Gastroesophageal sphincter (tissue), 4 donors: Measurements from ENCODE around the gene NSRP1. TPM values are rescaled to one million over a fixed set of nuclear protein-coding genes. Genes with fewer than 3 reads are reported as not detected.

ENCODE experiments used
- ATAC-seq: fragments of 150-250 bp; one replicate; pipeline ENCODE4 v1.9.1; 2016; ENCODE audit warnings: mild to moderate bottlenecking, moderate library complexity
- H3K27ac ChIP-seq, 4 donors: fragments of 200-600 bp; sonication (generic) in 3 of 4; 1 replicate in 3 of 4; 2 replicates in 1 of 4; pipeline ENCODE4 v1.5.1; 2016 to 2019
- H3K27me3 ChIP-seq: fragments of 200-600 bp; sonication (generic); one replicate; pipeline ENCODE4 v1.5.1; 2019
- H3K36me3 ChIP-seq, 2 donors: fragments of 200-600 bp; sonication (generic); one replicate each; pipeline ENCODE4 v1.5.1; 2019; ENCODE audit warnings: control low read depth in 1 of 2
- H3K4me1 ChIP-seq, 3 donors: fragments of 200-600 bp; sonication (generic); 1 replicate in 2 of 3; 2 replicates in 1 of 3; pipeline ENCODE4 v1.5.1; 2016 to 2019; ENCODE audit warnings: control low read depth in 2 of 3
- H3K4me3 ChIP-seq, 2 donors: fragments of 200-600 bp; sonication (generic); one replicate each; pipeline ENCODE4 v1.5.1; 2019; ENCODE audit warnings: mild to moderate bottlenecking in 1 of 2, moderate library complexity in 1 of 2
- H3K9me3 ChIP-seq, 3 donors: fragments of 200-600 bp; sonication (generic); one replicate each; pipeline ENCODE4 v1.5.1; 2017 to 2019; ENCODE audit warnings: control low read depth in 2 of 3
- CTCF ChIP-seq, 4 experiments: fragments of 200-600 bp in 2 of 4; fragments of 450-650 bp in 2 of 4; sonication (generic) in 1 of 4; IDR thresholded peaks; one replicate each; pipeline ENCODE4 v1.5.1; 2017 to 2019; ENCODE audit warnings: antibody characterized with exemption in 4 of 4, mild to moderate bottlenecking in 2 of 4, moderate library complexity in 2 of 4
- EP300 ChIP-seq: sonication (generic); formaldehyde crosslinking; IDR thresholded peaks from one replicate; pipeline ENCODE4 v1.6.1; 2017; ENCODE audit warnings: antibody characterized with exemption, mild to moderate bottlenecking
- POLR2A ChIP-seq, 2 donors: fragments of 450-650 bp; IDR thresholded peaks; one replicate each; pipeline ENCODE4 v1.6.1; 2017; ENCODE audit warnings: antibody characterized with exemption in 2 of 2, mild to moderate bottlenecking in 2 of 2, moderate library complexity in 1 of 2
- POLR2AphosphoS5 ChIP-seq: sonication (generic); formaldehyde crosslinking; IDR thresholded peaks from one replicate; pipeline ENCODE4 v1.6.1; 2017; ENCODE audit warnings: antibody characterized with exemption
- WGBS, 2 donors: methylation state at CpG; one replicate each; pipeline ENCODE4 v1.1.5; 2018; ENCODE audit warnings: low coverage in 1 of 2; 5-methylcytosine and 5-hydroxymethylcytosine counted together
- total RNA-seq, 4 donors: library from RNA; depleted of rRNA; stranded (reverse); fragments of >200 nt; gene quantifications; one replicate each; pipeline ENCODE4 v1.1.0, GENCODE V29; 2016

The NSRP1 gene
- total RNA-seq, 4 donors from 2014 or later = 24.8 to 39.5 (median 28.4) TPM

GRCh38 chr17:30210901-30211300, 94.3 kb downstream of the NSRP1 start:
- no peak overlapping the region for H3K4me3 ChIP-seq
- H3K27me3 ChIP-seq = peaks cover 10% of the 10 kb centered on the region
- H3K4me1 ChIP-seq = no peaks in the 10 kb centered on the region
- no peak overlapping the region for H3K27ac ChIP-seq
- no peak for TF ChIP-seq POLR2AphosphoS5
- no peak for TF ChIP-seq CTCF (IDR thresholded peaks at IDR 0.05)
- no peak for TF ChIP-seq POLR2A (IDR thresholded peaks at IDR 0.05)
- TF ChIP-seq EP300 = no peak
- WGBS, 2 donors = 80 to 82% methylated on average over 2 of the region's 10 CpGs
- H3K36me3 ChIP-seq = no peaks in the 10 kb centered on the region
- H3K9me3 ChIP-seq = no peaks in the 10 kb centered on the region
- ATAC-seq = no peak

- no peak for ATAC-seq
- Histone ChIP-seq H3K4me1 (no peaks in the 10 kb centered on the region), H3K9me3 (no peaks in the 10 kb centered on the region), H3K27ac (no peak overlapping the region), H3K4me3 (no peak overlapping the region), H3K36me3 (no peaks in the 10 kb centered on the region), H3K27me3 (peaks cover 10% of the 10 kb centered on the region)
- WGBS, 2 donors = 49% methylated on average over 3 of the region's 6 CpGs; no CpG with 5 or more reads in 1 of the 2 donors
- no peak for TF ChIP-seq POLR2A (IDR thresholded peaks at IDR 0.05)
- TF ChIP-seq POLR2AphosphoS5 = no peak
- TF ChIP-seq EP300 = no peak
- no peak for TF ChIP-seq CTCF (IDR thresholded peaks at IDR 0.05)
Observed at GRCh38 chr17:30211371-30211770, 94.8 kb downstream of the NSRP1 start.

- Histone ChIP-seq H3K27me3 (peaks cover 5% of the 10 kb centered on the region), H3K9me3 (no peaks in the 10 kb centered on the region), H3K27ac (no peak overlapping the region), H3K36me3 (no peaks in the 10 kb centered on the region), H3K4me3 (no peak overlapping the region), H3K4me1 (no peaks in the 10 kb centered on the region)
- TF ChIP-seq EP300 = no peak
- no peak for TF ChIP-seq POLR2A (IDR thresholded peaks at IDR 0.05)
- no peak for TF ChIP-seq POLR2AphosphoS5
- ATAC-seq = no peak
- WGBS, 2 donors = no CpG with 5 or more reads among the region's 11 CpGs
Observed at GRCh38 chr17:30212750-30213149, 96.1 kb downstream of the NSRP1 start.

GRCh38 chr17:30217054-30217453, 100.4 kb downstream of the NSRP1 start:
- no peaks in the 10 kb centered on the region for H3K27me3 ChIP-seq
- H3K4me1 ChIP-seq = no peaks in the 10 kb centered on the region
- H3K9me3 ChIP-seq = no peaks in the 10 kb centered on the region
- H3K36me3 ChIP-seq = no peaks in the 10 kb centered on the region
- H3K4me3 ChIP-seq = no peak overlapping the region
- no peak for ATAC-seq
- 93% methylated on average over 6 of the region's 6 CpGs; no CpG with 5 or more reads in 1 of the 2 donors for WGBS, 2 donors
- TF ChIP-seq POLR2A (IDR thresholded peaks at IDR 0.05) (no peak), EP300 (no peak), POLR2AphosphoS5 (no peak), CTCF (IDR thresholded peaks at IDR 0.05) (no peak)
- no peak overlapping the region for H3K27ac ChIP-seq

GRCh38 chr17:30217746-30218245, 101.2 kb downstream of the NSRP1 start:
- TF ChIP-seq POLR2AphosphoS5 (no peak), EP300 (no peak), CTCF (IDR thresholded peaks at IDR 0.05) (no peak), POLR2A (IDR thresholded peaks at IDR 0.05) (no peak)
- 88 to 93% methylated on average over 3 to 8 of the region's 11 CpGs for WGBS, 2 donors
- no peak for ATAC-seq
- no peaks in the 10 kb centered on the region for H3K4me1 ChIP-seq
- no peak overlapping the region for H3K27ac ChIP-seq
- H3K4me3 ChIP-seq = no peak overlapping the region
- H3K27me3 ChIP-seq = no peaks in the 10 kb centered on the region
- H3K9me3 ChIP-seq = no peaks in the 10 kb centered on the region
- H3K36me3 ChIP-seq = no peaks in the 10 kb centered on the region
